Vagina (tissue), 2 donors: ENCODE measurements around the gene WAPL. TPM values are rescaled to one million over a fixed set of nuclear protein-coding genes. Genes with fewer than 3 reads are reported as not detected.

Experiments used
- DNase-seq, 2 donors: peaks; one replicate each; pipeline ENCODE4 v3.0.0-alpha.2; 2017; ENCODE audit errors: extremely low spot score in 2 of 2
- H3K27ac ChIP-seq: fragments of 200-600 bp; sonication (generic); one replicate; pipeline ENCODE4 v1.5.1; 2019
- H3K27me3 ChIP-seq: fragments of 200-600 bp; sonication (generic); one replicate; pipeline ENCODE4 v1.5.1; 2019
- H3K36me3 ChIP-seq, 2 donors: fragments of 200-600 bp; sonication (generic); one replicate each; pipeline ENCODE4 v1.5.1; 2017 to 2019
- H3K4me1 ChIP-seq: fragments of 200-600 bp; sonication (generic); one replicate; pipeline ENCODE4 v1.5.1; 2019
- H3K4me3 ChIP-seq, 2 donors: fragments of 200-600 bp; sonication (generic); 1 replicate in 1 of 2; 2 replicates in 1 of 2; pipeline ENCODE4 v1.5.1; 2016 to 2019
- H3K9me3 ChIP-seq: fragments of 200-600 bp; sonication (generic); one replicate; pipeline ENCODE4 v1.5.1; 2019
- CTCF ChIP-seq, 3 experiments: fragments of 450-650 bp in 2 of 3; fragments of 200-600 bp in 1 of 3; sonication (generic) in 1 of 3; IDR thresholded peaks; one replicate each; pipeline ENCODE4 v1.5.1; 2017 to 2019; ENCODE audit warnings: antibody characterized with exemption in 3 of 3, mild to moderate bottlenecking in 2 of 3, moderate library complexity in 2 of 3
- POLR2A ChIP-seq, 2 donors: fragments of 450-650 bp; IDR thresholded peaks; one replicate each; pipeline ENCODE4 v1.6.1; 2017; ENCODE audit warnings: antibody characterized with exemption in 2 of 2, mild to moderate bottlenecking in 2 of 2, moderate library complexity in 2 of 2
- POLR2AphosphoS5 ChIP-seq, 2 donors: sonication (generic); formaldehyde crosslinking; IDR thresholded peaks; one replicate each; pipeline ENCODE4 v1.9.0; 2017; ENCODE audit warnings: antibody characterized with exemption in 2 of 2, mild to moderate bottlenecking in 2 of 2, low read depth in 1 of 2; ENCODE audit not compliant: insufficient read depth in 1 of 2
- intact Hi-C: fragments of 100-400 bp; cut with DNase I; formaldehyde crosslinking; loops from one replicate; pipeline ENCODE4 v1.15.1; 2023
- total RNA-seq: library from RNA; depleted of rRNA; stranded (reverse); fragments of >200 nt; gene quantifications from one replicate; pipeline ENCODE4 v1.2.3, GENCODE V29; 2016

The WAPL gene
- total RNA-seq, 1 donor from 2014 or later: 26.5 TPM

DNA sequence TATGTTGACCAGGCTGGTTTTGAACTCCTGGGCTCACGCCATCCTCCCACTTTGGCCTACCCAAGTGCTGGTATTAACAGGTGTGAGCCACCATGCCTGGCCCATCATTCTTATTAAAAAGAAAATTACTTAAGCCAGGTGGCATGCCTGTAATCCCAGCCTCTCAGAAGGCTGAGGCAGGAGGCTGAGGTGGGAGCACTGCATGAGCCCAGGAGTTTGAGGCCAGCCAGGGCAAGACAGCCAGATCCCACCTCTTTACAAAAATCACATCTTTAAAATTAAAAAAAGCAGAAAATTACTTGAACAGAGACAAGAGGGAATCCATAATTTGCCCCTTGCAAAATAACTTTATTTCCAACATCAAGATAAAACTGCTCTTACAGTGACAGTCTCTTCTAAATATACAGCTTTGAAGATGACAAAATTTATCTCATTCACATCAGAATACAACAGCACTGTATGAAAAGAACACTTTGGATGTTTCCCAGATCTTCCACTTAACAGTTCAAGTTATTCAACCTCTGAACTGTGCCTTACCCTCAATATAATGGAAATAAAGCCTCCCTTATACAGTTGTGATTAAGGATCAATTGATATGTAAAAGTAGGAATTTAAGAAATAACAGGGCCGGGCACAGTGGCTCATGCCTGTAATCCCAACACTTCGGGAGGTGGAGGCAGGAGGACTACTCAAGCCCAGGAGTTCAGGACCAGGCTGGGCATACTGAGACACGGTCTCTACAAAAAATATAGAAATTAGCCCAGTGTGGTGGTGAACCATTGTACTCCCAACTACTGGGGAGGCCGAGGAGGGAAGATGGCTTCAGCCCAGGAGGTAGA lies 10.3 kb downstream of the WAPL start:
- H3K9me3 ChIP-seq: no peaks in the 10 kb centered on the region
- H3K36me3 ChIP-seq: peaks cover 0 to 4% of the 10 kb centered on the region in 2 donors
- intact Hi-C loops: no loop called here
- H3K27ac ChIP-seq: no peak overlapping the region
- H3K27me3 ChIP-seq: no peaks in the 10 kb centered on the region
- TF ChIP-seq CTCF (IDR thresholded peaks at IDR 0.05) (no peak), POLR2AphosphoS5 (IDR thresholded peaks at IDR 0.05; ENCODE audit: insufficient read depth in 1 of 2, low read depth in 1 of 2) (no peak), POLR2A (IDR thresholded peaks at IDR 0.05) (no peak)
- H3K4me1 ChIP-seq: peaks cover 55% of the 10 kb centered on the region
- H3K4me3 ChIP-seq: no peak overlapping the region
- no peak for DNase-seq

GRCh38 chr10:86509145-86509544 lies 12.4 kb downstream of the WAPL start:
- TF ChIP-seq POLR2AphosphoS5 (IDR thresholded peaks at IDR 0.05; ENCODE audit: insufficient read depth in 1 of 2, low read depth in 1 of 2): no peak
- TF ChIP-seq POLR2A (IDR thresholded peaks at IDR 0.05): no peak
- no peak for TF ChIP-seq CTCF (IDR thresholded peaks at IDR 0.05)
- Histone ChIP-seq H3K9me3 (no peaks in the 10 kb centered on the region), H3K36me3 (no peaks in the 10 kb centered on the region), H3K27me3 (no peaks in the 10 kb centered on the region), H3K27ac (no peak overlapping the region), H3K4me1 (peaks cover 50% of the 10 kb centered on the region), H3K4me3 (no peak overlapping the region)
- DNase-seq: no peak
- intact Hi-C loops: no loop called here

- no peak overlapping the region for H3K4me3 ChIP-seq
- TF ChIP-seq POLR2AphosphoS5 (IDR thresholded peaks at IDR 0.05; ENCODE audit: insufficient read depth in 1 of 2, low read depth in 1 of 2) (no peak), POLR2A (IDR thresholded peaks at IDR 0.05) (no peak), CTCF (IDR thresholded peaks at IDR 0.05) (no peak)
- no peak for DNase-seq
- no peaks in the 10 kb centered on the region for H3K27me3 ChIP-seq
- peaks cover 44% of the 10 kb centered on the region for H3K4me1 ChIP-seq
- no peaks in the 10 kb centered on the region for H3K9me3 ChIP-seq
- no peak overlapping the region for H3K27ac ChIP-seq
- intact Hi-C loops: no loop called here
- peaks cover 0 to 1% of the 10 kb centered on the region in 2 donors for H3K36me3 ChIP-seq
Measured at GRCh38 chr10:86508217-86508616, 13.4 kb downstream of the WAPL start.

DNA sequence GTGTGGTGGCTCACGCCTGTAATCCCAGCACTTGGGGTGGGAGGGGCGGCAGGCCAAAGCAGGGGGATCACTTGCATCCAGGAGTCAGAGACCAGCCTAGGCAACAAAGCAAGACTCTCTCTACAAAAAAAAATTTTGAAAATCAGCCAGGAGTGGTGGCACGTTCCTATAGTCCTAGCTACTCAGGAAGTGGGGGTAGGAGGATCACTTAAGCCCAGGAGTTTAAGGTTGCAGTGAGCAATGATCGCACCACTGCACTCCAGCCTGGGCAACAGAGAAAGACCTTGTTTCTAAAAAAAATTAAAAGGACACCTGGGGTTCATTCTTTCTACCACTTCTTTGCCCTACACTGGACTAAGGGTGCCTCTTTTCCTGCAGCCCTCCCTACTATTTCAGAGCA lies 15.1 kb downstream of the WAPL start:
- intact Hi-C loops: no loop called here
- H3K4me1 ChIP-seq: peaks cover 32% of the 10 kb centered on the region
- no peaks in the 10 kb centered on the region for H3K27me3 ChIP-seq
- DNase-seq: no peak
- H3K4me3 ChIP-seq: no peak overlapping the region
- TF ChIP-seq CTCF (IDR thresholded peaks at IDR 0.05): no peak
- TF ChIP-seq POLR2A (IDR thresholded peaks at IDR 0.05): no peak
- TF ChIP-seq POLR2AphosphoS5 (IDR thresholded peaks at IDR 0.05; ENCODE audit: insufficient read depth in 1 of 2, low read depth in 1 of 2): no peak
- no peak overlapping the region for H3K27ac ChIP-seq
- H3K9me3 ChIP-seq: no peaks in the 10 kb centered on the region
- peaks cover 0 to 6% of the 10 kb centered on the region in 2 donors for H3K36me3 ChIP-seq

DNA sequence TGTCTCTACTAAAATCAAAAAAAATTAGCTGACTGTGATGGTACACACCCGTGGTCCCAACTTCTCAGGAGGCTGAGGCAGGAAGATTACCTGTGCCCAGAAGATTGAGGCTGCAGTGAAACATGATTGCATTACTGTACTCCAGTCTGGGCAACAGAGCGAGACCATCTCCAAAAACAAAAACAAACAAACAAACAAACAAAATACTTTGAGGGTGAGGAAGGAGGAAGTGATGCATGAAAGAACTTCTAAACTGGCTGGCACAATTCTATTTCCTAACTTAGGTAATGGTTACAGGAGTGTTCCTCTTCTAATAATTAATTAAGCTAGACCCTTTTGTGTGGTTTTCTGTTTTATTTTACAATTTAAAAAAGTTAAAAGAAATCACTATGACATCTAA lies 15.5 kb downstream of the WAPL start:
- Histone ChIP-seq H3K4me1 (peaks cover 32% of the 10 kb centered on the region), H3K9me3 (no peaks in the 10 kb centered on the region)
- intact Hi-C loops: no loop called here

More for the DNA sequence above, 15.5 kb downstream of the WAPL start:
- H3K27ac ChIP-seq: no peak overlapping the region
- no peak for TF ChIP-seq CTCF (IDR thresholded peaks at IDR 0.05)
- TF ChIP-seq POLR2A (IDR thresholded peaks at IDR 0.05): no peak
- no peak for TF ChIP-seq POLR2AphosphoS5 (IDR thresholded peaks at IDR 0.05; ENCODE audit: insufficient read depth in 1 of 2, low read depth in 1 of 2)
- H3K4me3 ChIP-seq: no peak overlapping the region
- no peaks in the 10 kb centered on the region for H3K27me3 ChIP-seq
- peaks cover 0 to 6% of the 10 kb centered on the region in 2 donors for H3K36me3 ChIP-seq
- no peak for DNase-seq
